Activated CD8-positive, alpha-beta memory T cell treated with anti-CD3 and anti-CD28 coated beads, Interleukin-2, amount 50 U/mL, for 24 hours (primary cell): ENCODE data around the gene KAT2A.

Experiments
- DNase-seq: peaks from one replicate; pipeline ENCODE4 v3.0.0-alpha.2; 2020; ENCODE audit errors: extremely low read depth

The KAT2A gene

DNA sequence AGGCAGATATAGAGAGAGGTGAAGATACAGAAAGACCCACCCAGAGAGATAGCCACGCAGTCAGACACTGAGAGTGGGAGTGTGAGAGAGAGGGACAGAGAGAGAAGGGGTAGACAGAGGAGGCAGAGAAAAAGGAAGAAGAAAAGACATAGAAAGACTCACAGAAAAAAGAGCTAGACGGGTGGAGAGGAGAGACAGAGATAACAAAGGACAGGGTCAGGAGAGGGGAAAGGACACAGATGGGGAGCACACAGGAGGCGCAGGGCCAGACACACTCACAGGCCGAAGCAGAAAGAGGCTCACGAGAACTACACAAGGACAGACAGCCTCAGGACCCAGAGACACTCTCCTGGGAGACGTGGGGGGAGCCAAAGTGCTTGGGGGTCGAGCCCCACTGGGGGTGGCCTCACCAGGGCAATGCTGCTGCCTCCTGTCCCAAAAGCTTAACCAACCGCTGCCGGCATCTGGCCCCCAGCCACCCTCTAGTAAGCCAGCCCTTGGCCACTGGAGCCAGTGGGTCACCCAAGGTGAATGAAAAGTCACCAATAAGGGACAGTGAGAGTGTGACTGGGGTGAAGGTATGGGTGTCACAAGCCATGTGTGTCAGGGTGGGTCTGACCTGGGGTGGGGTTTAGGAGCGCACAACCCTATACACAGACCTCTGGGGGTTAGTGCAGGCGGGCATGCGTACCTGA lies 26.6 kb downstream of the KAT2A start:
- DNase-seq = no peak

GRCh38 chr17:42092939-42093338 lies 28.2 kb downstream of the KAT2A start:
- DNase-seq = no peak

DNA sequence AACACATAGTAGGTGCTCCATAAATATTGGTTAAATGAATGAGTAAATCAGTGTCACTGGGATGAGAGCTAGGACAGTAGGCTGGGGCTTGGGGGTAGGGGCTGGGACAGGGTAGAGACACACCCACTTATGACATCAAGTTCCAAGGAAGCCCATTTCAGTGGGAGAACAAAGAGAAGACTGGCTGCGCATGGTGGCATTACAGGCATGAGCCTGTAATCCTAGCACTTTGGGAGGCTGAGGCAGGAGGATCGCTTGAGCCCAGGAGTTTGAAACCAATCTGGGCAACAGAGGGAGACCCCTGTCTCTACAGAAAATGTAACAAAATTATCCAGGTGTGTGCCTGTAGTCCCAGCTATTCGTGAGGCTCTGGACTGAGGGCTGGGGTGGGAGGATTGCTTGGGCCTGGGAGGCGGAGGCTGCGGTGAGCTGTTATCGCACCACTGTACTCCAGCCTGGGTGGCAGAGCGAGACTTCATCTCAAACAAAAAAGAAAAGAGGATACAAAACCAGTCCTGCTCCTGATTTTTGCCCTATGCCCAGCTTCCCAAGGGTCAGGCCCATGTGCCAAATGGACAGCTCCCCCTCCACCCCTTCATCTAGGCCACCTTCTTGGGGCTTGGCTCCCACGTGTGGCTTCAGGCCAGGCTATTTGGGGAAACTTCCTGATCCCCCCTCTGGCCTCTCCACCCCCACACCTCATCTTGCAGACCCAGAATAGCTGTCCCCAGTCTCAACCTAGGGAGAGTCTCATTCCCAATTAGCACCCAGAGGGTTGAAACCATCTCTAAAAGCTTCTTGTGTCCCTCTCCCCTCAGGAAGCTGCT lies 30.0 kb downstream of the KAT2A start:
- DNase-seq = no peak

- DNase-seq = no peak
Measured at GRCh38 chr17:42088736-42089135, 32.4 kb downstream of the KAT2A start.

DNA sequence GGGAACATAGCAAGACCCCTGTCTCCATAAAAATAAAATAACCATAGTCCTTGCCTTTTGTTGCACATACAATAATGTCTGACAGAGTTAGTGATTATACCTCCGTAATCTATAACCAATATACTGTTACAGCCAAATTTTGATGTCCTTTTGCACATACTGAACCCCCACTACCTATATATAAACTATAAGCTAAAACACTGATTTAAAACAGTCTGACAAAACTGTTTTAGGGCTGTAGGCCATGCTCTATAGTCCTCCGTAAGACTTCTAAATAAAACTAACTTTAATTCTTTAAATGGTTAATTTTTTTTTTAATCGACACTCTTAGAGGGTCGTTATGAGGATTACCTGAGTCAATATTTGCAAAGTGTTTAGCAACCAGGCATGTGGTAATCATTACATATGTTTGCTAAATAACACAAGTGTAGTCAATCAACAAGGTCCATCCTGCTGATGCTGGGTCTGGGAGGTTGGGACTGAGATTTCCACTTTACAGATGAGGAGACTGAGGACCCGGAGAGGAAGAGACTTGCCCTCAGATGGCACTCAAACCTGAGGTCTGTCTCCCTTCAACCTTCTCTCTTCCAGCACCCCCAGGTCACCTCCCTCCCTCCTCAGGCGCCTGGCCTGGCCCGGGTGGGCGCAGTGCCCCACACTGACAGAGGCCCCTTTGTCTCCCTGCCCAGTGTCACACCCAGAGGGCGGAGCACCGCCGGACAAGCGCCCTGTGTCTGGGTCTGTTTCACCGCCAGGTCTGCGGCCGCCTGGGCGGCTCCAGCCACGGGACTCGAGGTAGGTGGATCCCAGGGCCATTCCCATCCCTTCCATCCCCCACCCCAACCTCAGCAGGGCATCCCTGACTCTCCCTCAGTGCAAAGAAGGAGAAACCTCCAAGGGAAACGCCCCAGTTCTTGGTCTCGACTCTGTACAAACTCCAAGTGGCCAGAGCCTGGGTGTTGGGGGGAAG lies 33.1 kb downstream of the KAT2A start:
- no peak for DNase-seq

DNA sequence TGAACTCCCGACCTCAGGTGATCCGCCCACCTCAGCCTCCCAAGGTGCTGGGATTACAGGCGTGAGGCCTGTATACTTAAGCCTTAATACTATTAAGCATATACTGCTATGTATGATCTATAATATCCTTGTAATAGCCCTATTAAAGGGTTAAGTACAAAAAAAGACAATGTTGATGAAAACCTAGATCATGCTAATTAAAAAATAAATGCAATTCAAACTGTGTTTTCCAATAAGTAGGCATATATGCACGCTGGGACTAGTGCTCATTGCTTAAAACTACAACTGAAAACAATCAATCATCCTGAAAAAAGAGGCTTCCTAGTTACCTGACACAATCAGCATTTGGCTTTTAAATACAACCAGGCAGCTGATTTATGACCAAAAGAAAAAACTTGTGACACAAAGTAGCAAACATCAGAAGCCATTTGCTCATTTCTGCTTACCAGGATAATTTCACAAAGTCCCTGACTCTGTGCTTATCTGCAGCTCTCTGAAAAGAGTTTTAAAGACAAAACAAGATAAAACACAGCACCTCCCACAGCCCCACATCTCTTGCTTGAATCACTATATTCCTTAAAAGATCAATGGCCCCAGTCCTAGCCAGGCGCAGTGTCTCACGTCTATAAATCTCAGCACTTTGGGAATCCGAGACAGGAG lies 34.0 kb downstream of the KAT2A start:
- DNase-seq = no peak

DNA sequence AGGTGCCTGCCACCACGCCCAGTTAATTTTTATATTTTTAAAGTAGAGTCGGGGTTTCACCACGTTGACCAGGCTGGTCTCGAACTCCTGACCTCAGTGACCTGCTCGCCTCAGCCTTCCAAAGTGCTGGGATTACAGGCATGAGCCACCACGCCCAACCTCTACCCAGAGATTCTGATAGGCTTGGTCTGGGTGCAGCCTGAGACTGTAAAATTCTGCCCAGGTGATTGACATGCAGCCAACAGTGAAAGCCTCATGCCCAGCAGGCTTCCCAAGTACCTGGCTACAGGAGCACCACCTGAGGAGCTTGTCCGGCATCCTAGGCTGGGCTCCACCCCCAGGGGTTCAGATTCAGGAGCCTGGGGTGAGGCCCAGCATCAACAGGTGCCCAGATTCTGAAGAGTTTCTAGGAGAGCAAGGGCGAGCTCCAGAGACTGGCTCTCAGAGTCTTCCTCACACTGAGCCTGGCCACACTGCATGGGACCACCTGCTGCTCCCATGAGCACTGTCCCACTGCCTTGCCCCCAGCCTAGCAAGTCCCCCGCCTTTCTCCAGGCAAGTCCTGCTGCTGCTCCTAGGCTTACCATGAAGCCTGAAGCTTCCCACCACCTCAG lies 39.5 kb downstream of the KAT2A start:
- DNase-seq = no peak

- DNase-seq = no peak
Measured at GRCh38 chr17:42079541-42079940, 41.6 kb downstream of the KAT2A start.

GRCh38 chr17:42078396-42079043 lies 42.6 kb downstream of the KAT2A start:
- DNase-seq = no peak

- no peak for DNase-seq
Measured at GRCh38 chr17:42077755-42078154, 43.4 kb downstream of the KAT2A start.

DNA sequence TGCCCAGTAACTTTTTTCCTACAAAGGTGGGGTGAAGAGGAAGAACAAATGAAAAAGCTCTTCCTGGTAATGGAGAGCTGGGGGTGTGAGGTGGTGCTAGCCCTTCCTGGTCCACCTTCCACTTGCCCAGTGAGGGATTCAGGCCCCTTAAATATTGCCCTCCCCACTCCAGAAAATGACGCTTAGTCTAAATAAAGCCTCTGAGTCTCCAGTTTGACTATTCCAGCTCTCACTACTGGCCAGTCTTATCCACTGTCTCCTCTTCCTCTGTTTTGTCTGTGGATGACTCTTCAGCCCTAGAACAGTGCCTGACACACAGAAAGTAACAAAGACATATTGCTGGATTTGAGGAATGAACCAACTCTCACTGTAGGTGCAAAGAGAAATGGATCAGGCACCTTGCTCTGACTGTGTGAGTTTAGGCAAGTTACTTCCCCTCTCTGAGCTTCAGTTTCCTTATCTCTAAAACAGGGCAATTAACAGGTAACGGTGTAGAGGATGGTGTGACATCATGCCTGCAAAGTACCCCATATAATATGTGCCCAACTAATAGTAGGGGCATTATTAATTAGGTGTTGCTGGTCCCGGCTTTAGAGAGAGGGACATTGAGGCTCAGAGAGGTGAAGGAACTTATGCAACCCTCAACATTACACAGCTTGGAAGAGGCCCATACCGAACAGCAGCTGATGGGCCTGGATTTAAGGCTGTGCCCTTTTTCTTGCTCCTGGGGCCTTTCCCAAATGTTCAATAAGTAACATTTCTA lies 44.2 kb downstream of the KAT2A start:
- no peak for DNase-seq

- no peak for DNase-seq
Measured at GRCh38 chr17:42075789-42076188, 45.4 kb downstream of the KAT2A start.

DNA sequence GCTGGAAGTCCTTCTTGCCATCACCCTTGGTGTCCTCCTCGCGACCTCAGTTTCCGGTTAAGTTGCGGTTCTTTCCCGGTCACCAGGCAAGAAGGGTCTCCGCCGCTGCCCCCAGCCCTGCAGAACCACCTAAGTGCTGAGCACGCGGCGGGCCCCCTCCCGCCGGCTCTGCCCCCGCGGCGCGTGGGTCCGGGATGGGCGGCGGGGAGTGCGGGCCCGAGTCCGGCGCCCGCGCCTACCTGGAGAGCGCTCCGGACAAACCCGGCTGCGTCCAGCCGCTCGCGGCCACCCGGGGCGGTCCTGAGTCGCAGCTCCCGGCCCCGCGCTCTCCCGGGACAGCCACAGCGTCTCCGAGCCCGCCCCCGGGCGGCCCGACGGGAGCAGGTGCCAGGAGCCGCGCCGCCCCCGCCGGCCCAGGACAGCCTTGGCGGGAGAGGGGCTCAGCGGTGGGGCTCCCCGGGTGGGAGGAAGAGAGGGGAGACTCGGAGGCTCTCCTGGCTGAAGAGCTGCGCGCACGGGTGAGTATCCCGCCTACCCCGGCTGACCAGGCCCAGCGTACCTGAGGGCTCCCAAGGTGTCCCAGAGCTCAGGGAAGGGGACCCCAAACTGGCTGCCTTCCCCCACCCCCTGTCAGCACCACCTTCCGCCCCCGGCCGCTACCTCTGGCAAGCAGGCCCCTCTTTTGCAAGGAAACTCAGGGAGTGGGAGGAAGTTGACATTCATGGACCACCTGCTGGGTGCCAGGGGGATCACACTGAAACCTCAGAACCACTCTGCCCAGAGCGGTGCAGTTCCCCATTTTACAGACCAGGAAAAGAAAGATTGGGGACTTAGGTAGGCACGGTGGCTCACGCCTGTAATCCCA lies 48.6 kb downstream of the KAT2A start:
- DNase-seq = no peak

- no peak for DNase-seq
Measured at GRCh38 chr17:42071810-42072209, 49.4 kb downstream of the KAT2A start.

DNA sequence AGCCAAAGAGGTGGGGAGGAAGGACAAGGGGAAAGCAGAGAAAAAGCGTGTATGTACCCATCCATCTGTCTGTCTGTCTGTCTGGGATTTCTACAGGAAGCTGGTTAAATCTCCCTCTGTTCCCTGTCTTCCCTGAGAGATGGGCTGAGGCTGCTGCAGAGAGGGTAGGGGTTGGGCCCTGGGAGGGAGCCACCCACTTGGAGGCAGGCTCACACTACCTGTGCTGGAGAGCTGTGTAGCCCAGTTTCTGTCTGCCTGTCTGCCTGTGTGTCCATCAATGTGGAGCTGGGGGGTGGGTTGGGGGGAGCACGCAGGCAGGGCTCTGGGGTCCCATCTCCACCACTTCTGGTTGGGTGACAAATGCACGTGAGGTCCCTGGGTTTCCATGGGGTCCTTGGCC lies 52.2 kb downstream of the KAT2A start:
- DNase-seq = no peak

DNA sequence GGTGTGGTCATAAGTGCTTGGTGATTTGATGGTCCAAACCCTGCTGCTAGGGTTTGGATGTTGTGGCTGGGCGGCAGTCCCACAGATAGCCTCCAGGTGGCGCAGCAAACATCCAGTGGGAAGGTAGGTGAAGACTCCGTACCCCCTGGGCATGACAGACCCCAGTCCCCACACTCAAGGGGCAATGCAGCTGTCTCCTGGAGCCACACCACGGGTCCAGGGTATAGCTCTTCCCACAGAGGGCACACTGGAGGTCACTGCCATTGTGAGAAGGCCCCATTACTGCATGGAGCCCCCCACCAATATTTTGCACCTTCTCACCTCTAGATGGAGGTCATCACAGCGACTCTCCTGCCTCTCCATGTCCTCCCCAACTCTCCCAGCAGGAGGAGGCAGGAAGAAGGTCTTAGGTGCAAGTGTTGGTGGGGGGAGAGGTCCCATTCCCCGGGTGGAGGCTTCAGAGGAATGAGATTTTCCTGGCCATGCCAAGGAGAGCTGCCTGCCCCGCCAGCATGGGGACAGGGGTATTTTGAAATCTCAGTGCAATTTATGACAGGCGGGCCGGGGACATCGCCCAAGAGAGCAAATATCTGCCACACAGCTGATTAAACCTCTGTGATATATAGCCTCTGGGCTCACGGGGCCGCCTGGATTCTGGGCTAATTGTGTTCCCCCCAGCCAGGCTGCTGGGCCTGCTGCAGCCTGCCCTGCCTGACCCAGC lies 53.6 kb downstream of the KAT2A start:
- peak; percentile 28 for DNase-seq

- DNase-seq = no peak
Measured at GRCh38 chr17:42065201-42065600, 56.0 kb downstream of the KAT2A start.
